ENCODE measurements around the gene LDAF1. TPM values are rescaled to one million over a fixed set of nuclear protein-coding genes. Genes with fewer than 3 reads are reported as not detected.

The LDAF1 gene
- total and polyA plus RNA-seq, 10 of the 15 experiments (the other 5 are each of a cell fraction or from before 2014, with no cell fraction given) = 4.6 to 21.4 (median 6.6) TPM

GRCh38 chr16:21159281-21159951 is 942 bp downstream of the LDAF1 start (continued):
- no peak for TF ChIP-seq ZNF384 (IDR thresholded peaks at IDR 0.05; ENCODE audit: borderline replicate concordance, low read depth, low read length)
- TF ChIP-seq EZH2 (IDR thresholded peaks at IDR 0.05; ENCODE audit: borderline replicate concordance, control insufficient read depth, low read depth, low read length) = no peak
- TF ChIP-seq ZNF622 (IDR thresholded peaks at IDR 0.05) = no peak
- no peak for TF ChIP-seq PKNOX1 (IDR thresholded peaks at IDR 0.05)
- TF ChIP-seq NR2C2 (IDR thresholded peaks at IDR 0.05; ENCODE audit: borderline replicate concordance, control insufficient read depth, insufficient read length, low read depth) = no peak
- TF ChIP-seq FOS (IDR thresholded peaks at IDR 0.05; ENCODE audit: borderline replicate concordance, extremely low read depth, insufficient read length) = no peak
- TF ChIP-seq ZBTB11 (CRISPR knock-in tag; IDR thresholded peaks at IDR 0.05) = no peak
- no peak for TF ChIP-seq YY1 (IDR thresholded peaks at IDR 0.05; ENCODE audit: low read depth, low read length)
- TF ChIP-seq EGR1 (IDR thresholded peaks at IDR 0.05; ENCODE audit: borderline replicate concordance in 1 of 2, low read depth in 2 of 2, low read length in 2 of 2) = no peak
- no peak for TF ChIP-seq SUPT20H (IDR thresholded peaks at IDR 0.05; ENCODE audit: borderline replicate concordance, control insufficient read depth, low read depth, low read length)
- TF ChIP-seq SPI1 (IDR thresholded peaks at IDR 0.05; ENCODE audit: borderline replicate concordance, insufficient read depth, low read depth, low read length) = peak; percentile 24; the same call in 1 of the 2 replicates
- TF ChIP-seq MYB (IDR thresholded peaks at IDR 0.05; ENCODE audit: borderline replicate concordance, low read depth, low read length) = no peak
- peak; percentile 30; the same call in 1 of the 2 replicates for TF ChIP-seq RELB (IDR thresholded peaks at IDR 0.05; ENCODE audit: low read depth)
- TF ChIP-seq E4F1 (IDR thresholded peaks at IDR 0.05; ENCODE audit: borderline replicate concordance, partially characterized antibody) = no peak
- TF ChIP-seq ZSCAN29 (IDR thresholded peaks at IDR 0.05) = no peak
- no peak for TF ChIP-seq IRF4 (IDR thresholded peaks at IDR 0.05; ENCODE audit: low read depth, low read length)
